OCI-LY1 (cell line): ENCODE results near the gene DHDH.

ENCODE experiments used
- EZH2 ChIP-seq: fragments of 200-600 bp; sonication (generic), shearing (Covaris generic); IDR thresholded peaks from 2 replicates; pipeline ENCODE4 v1.8.0; 2017; ENCODE audit warnings: borderline replicate concordance, mixed run types, mild to moderate bottlenecking, antibody characterized with exemption, low read length, moderate library complexity, mixed read lengths
- TF ChIP-seq, protein P1 (sequence below): fragments of 200-600 bp; sonication (generic), shearing (Covaris generic); IDR thresholded peaks from 2 replicates; pipeline ENCODE4 v1.5.1; 2017; ENCODE audit warnings: mild to moderate bottlenecking, antibody characterized with exemption, low read length, moderate library complexity, mixed read lengths

DNA sequence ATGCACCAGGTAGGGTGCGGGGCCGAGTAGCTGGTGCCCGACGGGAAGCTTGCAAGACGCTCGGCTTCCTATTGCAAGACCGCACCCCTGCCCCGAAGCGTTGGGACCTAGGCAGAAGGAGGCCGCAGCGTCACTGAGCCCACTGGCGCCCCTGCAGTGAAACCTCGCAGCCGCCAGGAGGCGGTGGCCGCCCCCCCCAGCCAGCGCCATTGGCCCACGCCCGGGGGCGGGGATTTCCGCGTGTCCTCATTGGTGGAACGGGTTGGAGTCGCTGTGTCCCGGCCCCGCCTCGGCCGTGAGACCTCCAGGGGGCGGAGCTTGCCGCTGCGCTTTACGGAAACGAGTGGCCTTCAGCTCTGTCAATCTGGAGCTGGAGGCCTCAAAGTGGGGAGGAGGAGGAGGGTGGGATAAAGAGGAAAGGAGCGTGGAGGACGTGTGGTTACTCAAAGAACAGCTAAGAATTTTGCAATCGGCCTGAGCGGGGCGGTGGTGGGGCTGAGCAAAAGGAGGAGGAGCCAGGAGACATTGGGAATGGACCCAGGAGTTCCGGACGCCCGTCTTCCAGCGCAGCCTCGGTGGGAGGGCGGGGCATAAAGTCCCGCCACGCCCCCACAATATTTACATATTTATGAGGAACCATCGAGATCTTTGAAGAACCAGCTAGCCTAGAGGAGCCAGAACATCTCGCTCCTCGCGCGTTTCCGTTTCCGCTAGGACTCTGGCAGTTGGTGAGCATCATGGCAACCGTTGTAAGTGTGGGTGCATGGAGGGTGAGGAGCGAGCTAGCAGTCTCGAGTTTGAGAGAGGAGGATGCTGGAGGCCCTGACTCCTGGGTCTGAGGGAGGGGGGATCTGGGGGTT, 59.9 kb downstream of the DHDH start, which contains the start of the genes GYS1 and RUVBL2:
- TF ChIP-seq, protein P1, sequence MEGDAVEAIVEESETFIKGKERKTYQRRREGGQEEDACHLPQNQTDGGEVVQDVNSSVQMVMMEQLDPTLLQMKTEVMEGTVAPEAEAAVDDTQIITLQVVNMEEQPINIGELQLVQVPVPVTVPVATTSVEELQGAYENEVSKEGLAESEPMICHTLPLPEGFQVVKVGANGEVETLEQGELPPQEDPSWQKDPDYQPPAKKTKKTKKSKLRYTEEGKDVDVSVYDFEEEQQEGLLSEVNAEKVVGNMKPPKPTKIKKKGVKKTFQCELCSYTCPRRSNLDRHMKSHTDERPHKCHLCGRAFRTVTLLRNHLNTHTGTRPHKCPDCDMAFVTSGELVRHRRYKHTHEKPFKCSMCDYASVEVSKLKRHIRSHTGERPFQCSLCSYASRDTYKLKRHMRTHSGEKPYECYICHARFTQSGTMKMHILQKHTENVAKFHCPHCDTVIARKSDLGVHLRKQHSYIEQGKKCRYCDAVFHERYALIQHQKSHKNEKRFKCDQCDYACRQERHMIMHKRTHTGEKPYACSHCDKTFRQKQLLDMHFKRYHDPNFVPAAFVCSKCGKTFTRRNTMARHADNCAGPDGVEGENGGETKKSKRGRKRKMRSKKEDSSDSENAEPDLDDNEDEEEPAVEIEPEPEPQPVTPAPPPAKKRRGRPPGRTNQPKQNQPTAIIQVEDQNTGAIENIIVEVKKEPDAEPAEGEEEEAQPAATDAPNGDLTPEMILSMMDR = peak; percentile 82
- no peak for TF ChIP-seq EZH2
